Hematopoietic multipotent progenitor cell treated with erythropoietin and hydrocortisone succinate and interleukin-3 and kit ligand, for 15 days (in vitro differentiated cells): ENCODE data around the gene GARNL3.

Source experiments
- DNase-seq: peaks from one replicate; pipeline ENCODE4 v3.0.0-alpha.2; 2015; ENCODE audit warnings: low spot score

The GARNL3 gene

GRCh38 chr9:127264462-127265219 is at the start of gene GARNL3:
GARNL3 (plus strand) TSS chr9:127264774; CDS start chr9:127264878, 104 bp downstream.
- DNase-seq = no peak

GRCh38 chr9:127215268-127216209 is 49.0 kb upstream of the GARNL3 start:
- no peak for DNase-seq

- no peak for DNase-seq
These were observed 48.2 kb upstream of the GARNL3 start for GRCh38 chr9:127216210-127216887.

- no peak for DNase-seq
These were observed 47.7 kb upstream of the GARNL3 start for GRCh38 chr9:127216888-127217217.

- no peak for DNase-seq
These were observed 45.8 kb upstream of the GARNL3 start for GRCh38 chr9:127218818-127219217.

- DNase-seq = no peak
These were observed 45.1 kb upstream of the GARNL3 start for GRCh38 chr9:127219520-127219919.

- no peak for DNase-seq
These were observed 42.9 kb upstream of the GARNL3 start for GRCh38 chr9:127221695-127222094.

- DNase-seq = no peak
These were observed 42.0 kb upstream of the GARNL3 start for GRCh38 chr9:127222388-127223095.

- no peak for DNase-seq
These were observed 41.3 kb upstream of the GARNL3 start for GRCh38 chr9:127223266-127223665.

GRCh38 chr9:127223810-127224177 is 40.8 kb upstream of the GARNL3 start:
- no peak for DNase-seq

- DNase-seq = peak; percentile 63
These were observed 40.2 kb upstream of the GARNL3 start for GRCh38 chr9:127224178-127224882.

GRCh38 chr9:127224883-127225739 is 39.5 kb upstream of the GARNL3 start:
- peak; percentile 68 for DNase-seq

GRCh38 chr9:127225801-127226625 is 38.6 kb upstream of the GARNL3 start:
- DNase-seq = no peak

- no peak for DNase-seq
These were observed 34.7 kb upstream of the GARNL3 start for GRCh38 chr9:127229691-127230417.

- no peak for DNase-seq
These were observed 32.9 kb upstream of the GARNL3 start for GRCh38 chr9:127231666-127232065.

- no peak for DNase-seq
These were observed 31.6 kb upstream of the GARNL3 start for GRCh38 chr9:127232833-127233549.

- no peak for DNase-seq
These were observed 31.0 kb upstream of the GARNL3 start for GRCh38 chr9:127233550-127233949.

GRCh38 chr9:127233989-127234388 is 30.6 kb upstream of the GARNL3 start:
- DNase-seq = no peak
